ENCODE results near the gene SORCS3.

Gene SORCS3

GRCh38 chr10:105023211-105024111 lies 382.4 kb downstream of the SORCS3 start:
- no peak for DNase-seq

GRCh38 chr10:105024184-105024583 lies 383.1 kb downstream of the SORCS3 start:
- no peak for DNase-seq

- DNase-seq, result no peak
Observed at GRCh38 chr10:105025092-105025491, 384.0 kb downstream of the SORCS3 start.

GRCh38 chr10:105026566-105026965 lies 385.5 kb downstream of the SORCS3 start:
- no peak for DNase-seq

DNA sequence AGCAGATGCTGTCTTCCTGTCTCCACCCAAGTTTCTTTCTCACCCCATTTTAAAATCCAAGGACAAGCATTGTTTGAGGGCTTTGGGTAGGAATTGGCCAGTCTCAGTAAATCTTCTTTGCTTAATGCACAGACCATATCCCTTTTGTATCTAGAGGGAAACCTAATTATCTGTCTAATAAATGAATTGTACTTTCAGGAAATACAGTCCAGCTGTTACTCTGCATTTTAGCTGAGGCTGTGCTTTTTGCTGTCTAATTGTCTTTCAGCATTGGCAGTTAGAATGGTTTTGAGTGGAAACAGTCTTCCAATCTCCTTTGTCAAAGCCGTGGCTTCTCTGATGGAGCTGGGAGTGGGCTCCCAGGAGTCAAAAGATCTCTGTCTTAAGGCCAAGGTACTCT lies 388.2 kb downstream of the SORCS3 start:
- DNase-seq, result no peak

- no peak for DNase-seq
Observed at GRCh38 chr10:105037022-105037421, 395.9 kb downstream of the SORCS3 start.

GRCh38 chr10:105041956-105042355 lies 400.9 kb downstream of the SORCS3 start:
- no peak for DNase-seq

DNA sequence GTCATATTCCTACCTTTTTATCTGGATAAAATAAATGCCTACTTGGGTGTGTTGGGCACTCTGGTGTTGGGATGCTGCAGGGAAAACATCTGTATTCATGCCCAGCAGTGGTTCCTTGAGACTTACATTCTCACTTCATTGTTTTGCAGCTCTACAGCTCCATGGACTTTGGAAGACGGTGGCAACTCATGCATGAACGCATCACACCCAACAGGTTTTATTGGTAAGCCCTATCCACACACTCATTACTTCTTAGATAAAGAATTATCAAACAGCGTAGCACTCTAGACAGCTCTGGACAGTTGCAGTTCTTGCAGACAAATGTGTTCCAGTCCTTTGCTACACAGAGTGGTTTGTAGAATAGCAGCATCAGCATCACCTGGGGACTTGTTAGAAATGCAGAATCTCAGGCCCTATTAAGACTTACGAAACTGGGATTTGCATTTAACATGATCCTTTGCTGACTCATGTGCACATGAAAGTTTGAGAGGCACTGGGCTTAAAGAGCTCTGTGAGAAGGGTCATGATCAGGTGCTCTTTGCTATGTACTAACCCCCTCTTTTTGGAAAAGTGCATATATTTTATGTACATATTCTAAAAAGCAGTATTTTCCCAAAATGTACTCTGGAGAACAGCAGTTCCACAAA lies 401.9 kb downstream of the SORCS3 start:
- no peak for DNase-seq

GRCh38 chr10:105044902-105045301 lies 403.8 kb downstream of the SORCS3 start:
- no peak for DNase-seq

DNA sequence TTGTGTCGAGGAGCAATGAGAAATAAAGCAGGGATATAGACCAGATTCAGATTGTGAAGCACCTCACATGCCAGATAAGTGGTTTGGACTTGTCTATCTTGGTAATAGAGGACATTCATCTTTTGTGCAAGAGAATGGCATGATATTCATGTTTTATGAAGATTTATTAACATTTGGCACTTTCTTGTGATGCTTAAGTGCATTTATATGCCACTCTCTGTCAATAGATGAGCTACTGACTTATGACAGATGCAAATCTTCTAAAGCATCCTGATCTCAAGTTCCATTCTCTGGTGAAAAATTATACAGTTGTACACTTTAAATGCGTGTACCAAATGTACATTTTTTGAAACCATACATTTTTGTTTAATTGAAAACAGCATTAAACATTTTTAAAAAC lies 415.3 kb downstream of the SORCS3 start:
- no peak for DNase-seq

GRCh38 chr10:105062951-105063350 lies 421.9 kb downstream of the SORCS3 start:
- DNase-seq, result no peak

DNA sequence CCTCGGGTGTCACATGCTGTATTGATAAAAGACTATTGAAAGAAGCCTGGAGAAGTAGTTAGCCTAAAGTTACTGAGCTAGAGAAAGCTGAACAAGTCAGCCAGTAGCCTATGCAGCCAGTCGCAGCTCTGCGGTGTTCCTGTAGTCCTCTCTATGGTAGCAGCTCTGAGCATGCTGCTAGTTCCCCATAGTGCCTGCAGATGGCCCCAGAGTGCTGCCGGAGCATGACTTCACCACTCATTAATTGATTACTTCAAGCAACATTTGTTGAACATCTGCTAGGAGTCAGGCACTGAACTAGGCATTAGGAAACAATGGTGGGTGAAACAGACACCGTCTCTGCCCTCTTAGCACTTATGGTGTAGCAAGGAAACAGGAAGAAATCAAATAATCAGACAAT lies 422.7 kb downstream of the SORCS3 start:
- DNase-seq, result no peak

DNA sequence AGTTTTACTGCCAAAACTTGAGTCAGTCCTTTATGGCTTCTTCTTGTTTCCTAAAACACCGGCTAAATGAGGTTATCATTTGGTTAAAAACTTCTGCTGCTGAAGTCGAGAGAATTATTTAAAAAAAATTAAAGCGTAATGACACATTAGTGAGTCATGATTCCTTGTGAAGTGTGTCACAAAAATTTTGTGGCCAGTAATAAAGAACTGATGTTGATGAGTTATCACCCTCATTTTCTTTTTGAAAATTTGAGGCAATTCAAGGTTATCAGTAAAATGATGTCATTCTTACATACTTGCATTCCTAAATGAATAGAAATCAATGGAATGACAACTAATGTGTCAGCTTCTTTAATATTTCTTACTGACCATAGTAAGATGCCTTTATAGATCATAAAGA lies 427.4 kb downstream of the SORCS3 start:
- DNase-seq, result no peak

GRCh38 chr10:105070249-105070648 lies 429.2 kb downstream of the SORCS3 start:
- DNase-seq, result no peak

DNA sequence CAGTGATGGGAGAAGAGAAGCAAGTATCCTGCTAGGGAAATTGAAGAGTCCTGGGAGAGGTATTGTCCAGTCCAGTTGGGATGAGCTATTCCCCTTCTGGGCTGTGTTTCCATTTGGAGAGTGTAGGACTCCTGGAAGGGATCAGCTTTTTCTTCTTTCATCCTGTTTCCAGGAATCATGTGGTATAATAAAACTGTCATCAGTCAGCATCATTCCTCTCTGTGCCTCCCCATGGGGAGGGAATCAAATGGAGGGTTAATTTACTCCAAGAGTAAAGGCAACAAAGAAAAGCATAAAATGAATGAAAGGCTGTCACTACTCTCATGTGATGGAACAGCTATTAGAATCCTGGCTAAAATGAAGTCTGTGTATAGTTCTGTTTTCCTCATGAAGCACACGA lies 429.9 kb downstream of the SORCS3 start:
- no peak for DNase-seq

- no peak for DNase-seq
Observed at GRCh38 chr10:105071980-105072379, 430.9 kb downstream of the SORCS3 start.

GRCh38 chr10:105073999-105074398 lies 432.9 kb downstream of the SORCS3 start:
- no peak for DNase-seq

GRCh38 chr10:105075031-105075430 lies 433.9 kb downstream of the SORCS3 start:
- no peak for DNase-seq

GRCh38 chr10:105085980-105086379 lies 444.9 kb downstream of the SORCS3 start:
- no peak for DNase-seq

DNA sequence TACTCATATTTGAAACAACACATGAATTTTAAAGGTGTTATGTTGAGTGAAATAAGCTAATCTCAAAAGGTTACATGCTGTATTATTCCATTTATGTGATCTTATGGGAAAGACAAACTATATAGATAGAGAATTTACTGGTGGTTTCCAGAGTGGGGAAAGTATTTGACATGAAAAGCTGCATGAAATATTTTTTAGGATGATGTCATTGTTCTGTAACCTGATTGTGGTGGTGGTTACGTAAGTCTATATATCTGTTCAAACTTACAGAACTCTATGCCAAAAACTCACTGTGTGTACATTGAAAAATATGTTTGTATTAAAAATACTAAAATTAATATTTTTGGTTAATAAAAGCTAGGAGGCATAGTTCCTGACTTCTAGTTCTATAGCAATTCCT lies 453.0 kb downstream of the SORCS3 start:
- DNase-seq, result no peak

DNA sequence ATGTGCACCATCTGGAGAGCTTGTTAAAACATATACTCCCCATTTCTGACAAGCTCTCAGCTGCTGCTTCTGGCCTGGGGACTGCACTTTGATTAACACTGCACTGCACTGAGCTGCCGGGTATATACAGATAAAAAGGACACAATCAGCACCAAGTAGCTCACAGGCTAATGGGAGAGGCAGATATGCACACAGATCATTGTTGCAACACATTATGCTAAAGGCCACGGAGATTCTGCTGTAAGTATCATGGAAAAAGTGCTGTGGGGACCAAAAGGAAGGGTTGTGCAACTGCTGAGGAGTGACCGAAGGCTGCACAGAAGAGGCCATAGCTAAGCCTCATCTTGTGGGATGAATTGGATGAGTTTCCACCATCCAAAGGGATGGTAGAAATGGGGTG lies 455.2 kb downstream of the SORCS3 start:
- DNase-seq, result no peak

- no peak for DNase-seq
Observed at GRCh38 chr10:105102977-105103376, 461.9 kb downstream of the SORCS3 start.

DNA sequence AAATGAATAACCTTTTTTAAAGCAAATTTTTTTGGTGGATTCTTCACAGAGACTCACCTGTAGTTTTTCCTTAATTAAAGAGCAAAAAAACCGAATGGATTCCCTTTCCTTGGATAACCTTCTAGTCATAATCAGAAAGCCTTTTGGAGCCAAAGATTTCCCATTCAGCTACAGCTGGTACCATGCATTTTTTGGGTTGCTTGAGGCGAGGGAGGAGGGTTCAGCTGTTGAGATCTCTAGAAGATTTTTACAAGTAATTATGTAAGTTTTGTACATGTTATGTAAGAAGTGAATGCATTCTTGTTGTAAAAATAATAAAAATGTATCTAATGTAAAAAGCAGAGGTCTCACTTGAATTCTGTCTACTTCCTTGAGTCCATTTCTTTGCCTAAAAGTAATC lies 463.2 kb downstream of the SORCS3 start:
- no peak for DNase-seq

- DNase-seq, result no peak
Observed at GRCh38 chr10:105109164-105109563, 468.1 kb downstream of the SORCS3 start.

Measured in CD4-positive, alpha-beta T cell treated with Interleukin-6 for 4 hours (primary cell).